Suppressor macrophage treated with lipopolysaccharide for 4 hours (primary cell): ENCODE data around the gene ZNF22.

Experiments used
- DNase-seq: peaks from one replicate; pipeline ENCODE4 v3.0.0-alpha.2; 2020

Gene ZNF22

GRCh38 chr10:44978213-44978569 is 22.5 kb upstream of the ZNF22 start:
- DNase-seq, result no peak

GRCh38 chr10:44978570-44979280 is 22.0 kb upstream of the ZNF22 start, which contains the start of gene DEPP1:
DEPP1 (minus strand) TSS chr10:44978809; CDS start chr10:44978030, 779 bp downstream.
- peak; percentile 71 for DNase-seq

- no peak for DNase-seq
Measured at GRCh38 chr10:44979281-44980191, 21.2 kb upstream of the ZNF22 start.

GRCh38 chr10:44980309-44981171 is 20.2 kb upstream of the ZNF22 start:
- no peak for DNase-seq

- peak; percentile 51 for DNase-seq
Measured at GRCh38 chr10:44981172-44982113, 19.3 kb upstream of the ZNF22 start.

GRCh38 chr10:44982114-44982460 is 18.6 kb upstream of the ZNF22 start:
- DNase-seq, result no peak

GRCh38 chr10:44982496-44982895 is 18.2 kb upstream of the ZNF22 start:
- no peak for DNase-seq

GRCh38 chr10:44983066-44983894 is 17.4 kb upstream of the ZNF22 start:
- DNase-seq, result no peak

GRCh38 chr10:44983895-44984278 is 16.8 kb upstream of the ZNF22 start:
- DNase-seq, result no peak

- DNase-seq, result no peak
Measured at GRCh38 chr10:44984671-44985101, 16.0 kb upstream of the ZNF22 start.

- DNase-seq, result no peak
Measured at GRCh38 chr10:44985175-44985681, 15.5 kb upstream of the ZNF22 start.

GRCh38 chr10:44986179-44986578 is 14.5 kb upstream of the ZNF22 start:
- DNase-seq, result no peak

- DNase-seq, result no peak
Measured at GRCh38 chr10:44986670-44987069, 14.1 kb upstream of the ZNF22 start.

GRCh38 chr10:44988957-44989585 is 11.7 kb upstream of the ZNF22 start:
- DNase-seq, result no peak

- no peak for DNase-seq
Measured at GRCh38 chr10:44989597-44990301, 11.0 kb upstream of the ZNF22 start.

- no peak for DNase-seq
Measured at GRCh38 chr10:44990302-44990655, 10.4 kb upstream of the ZNF22 start.

GRCh38 chr10:44990965-44991364 is 9.8 kb upstream of the ZNF22 start:
- DNase-seq, result no peak

- DNase-seq, result no peak
Measured at GRCh38 chr10:44991571-44991970, 9.2 kb upstream of the ZNF22 start.

GRCh38 chr10:44992070-44992731 is 8.5 kb upstream of the ZNF22 start:
- no peak for DNase-seq
